ENCODE measurements around the gene KCNB1. TPM values are rescaled to one million over a fixed set of nuclear protein-coding genes. Genes with fewer than 3 reads are reported as not detected.

KCNB1 gene
- total and polyA plus RNA-seq, 11 donors = 0.72 to 4.9 (median 1.3) TPM

GRCh38 chr20:49501917-49502316 is 19.4 kb upstream of the KCNB1 start:
- 62 to 85% (median 75%) methylated on average over 3 of the region's 3 CpGs for WGBS, 4 donors
- no peak overlapping the region for H3K27ac ChIP-seq
- no peaks in the 10 kb centered on the region for H3K9me3 ChIP-seq
- TF ChIP-seq POLR2A (IDR thresholded peaks at IDR 0.05) (no peak), CTCF (IDR thresholded peaks at IDR 0.05) (no peak)
- ATAC-seq (peak in 2 of 4 donors; percentile 25 to 36), DNase-seq (no peak)
- intact Hi-C loops (cut with DNase I) = no loop called here
- H3K4me1 ChIP-seq = peaks cover 0 to 9% (median 0%) of the 10 kb centered on the region in 12 donors
- peaks cover 0 to 12% (median 0%) of the 10 kb centered on the region in 9 donors for H3K36me3 ChIP-seq
- peaks cover 0 to 16% (median 0%) of the 10 kb centered on the region in 9 donors for H3K27me3 ChIP-seq
- H3K4me3 ChIP-seq = no peak overlapping the region

GRCh38 chr20:49497398-49497669 is 14.9 kb upstream of the KCNB1 start:
- no peak overlapping the region for H3K4me3 ChIP-seq
- 31 to 58% (median 56%) methylated on average over 1 of the region's 1 CpG for WGBS, 4 donors
- TF ChIP-seq CTCF (IDR thresholded peaks at IDR 0.05) (no peak), POLR2A (IDR thresholded peaks at IDR 0.05) (no peak)
- ATAC-seq (no peak), DNase-seq (no peak)
- no peak overlapping the region for H3K27ac ChIP-seq
- H3K36me3 ChIP-seq = no peaks in the 10 kb centered on the region
- H3K4me1 ChIP-seq = peaks cover 0 to 6% (median 0%) of the 10 kb centered on the region in 12 donors
- intact Hi-C loops (cut with DNase I) = no loop called here
- H3K27me3 ChIP-seq = peaks cover 0 to 4% (median 0%) of the 10 kb centered on the region in 9 donors
- H3K9me3 ChIP-seq = no peaks in the 10 kb centered on the region

- TF ChIP-seq CTCF (IDR thresholded peaks at IDR 0.05) = no peak
- TF ChIP-seq POLR2A (IDR thresholded peaks at IDR 0.05) = no peak
- Histone ChIP-seq H3K36me3 (no peaks in the 10 kb centered on the region), H3K9me3 (no peaks in the 10 kb centered on the region), H3K27me3 (peaks cover 0 to 4% (median 0%) of the 10 kb centered on the region in 9 donors), H3K4me3 (no peak overlapping the region), H3K27ac (no peak overlapping the region), H3K4me1 (peaks cover 0 to 6% (median 0%) of the 10 kb centered on the region in 12 donors)
- ATAC-seq = peak in 1 of 4 donors; percentile 54
- intact Hi-C loops (cut with DNase I) = no loop called here
- no peak for DNase-seq
- 60 to 67% (median 63%) methylated on average over 5 of the region's 5 CpGs for WGBS, 4 donors
Observed at GRCh38 chr20:49496553-49497397, 14.3 kb upstream of the KCNB1 start.

GRCh38 chr20:49496043-49496442 is 13.6 kb upstream of the KCNB1 start:
- TF ChIP-seq POLR2A (IDR thresholded peaks at IDR 0.05) (no peak), CTCF (IDR thresholded peaks at IDR 0.05) (no peak)
- no peak for ATAC-seq
- Histone ChIP-seq H3K9me3 (no peaks in the 10 kb centered on the region), H3K4me1 (peaks cover 0 to 6% (median 0%) of the 10 kb centered on the region in 12 donors), H3K36me3 (no peaks in the 10 kb centered on the region), H3K4me3 (no peak overlapping the region), H3K27ac (no peak overlapping the region), H3K27me3 (peaks cover 0 to 9% (median 0%) of the 10 kb centered on the region in 9 donors)
- intact Hi-C loops (cut with DNase I) = no loop called here
- WGBS, 4 donors = 83 to 89% (median 87%) methylated on average over 4 of the region's 4 CpGs
- DNase-seq = no peak

Measured in heart left ventricle (tissue), 16 donors.